ENCODE data around the gene USP34. TPM values are rescaled to one million over a fixed set of nuclear protein-coding genes. Genes with fewer than 3 reads are reported as not detected.

Gene USP34
- total and polyA plus RNA-seq, 2 donors (not counting 1 experiment from before 2014, with no cell fraction given), result 52.4 to 129 TPM

DNA sequence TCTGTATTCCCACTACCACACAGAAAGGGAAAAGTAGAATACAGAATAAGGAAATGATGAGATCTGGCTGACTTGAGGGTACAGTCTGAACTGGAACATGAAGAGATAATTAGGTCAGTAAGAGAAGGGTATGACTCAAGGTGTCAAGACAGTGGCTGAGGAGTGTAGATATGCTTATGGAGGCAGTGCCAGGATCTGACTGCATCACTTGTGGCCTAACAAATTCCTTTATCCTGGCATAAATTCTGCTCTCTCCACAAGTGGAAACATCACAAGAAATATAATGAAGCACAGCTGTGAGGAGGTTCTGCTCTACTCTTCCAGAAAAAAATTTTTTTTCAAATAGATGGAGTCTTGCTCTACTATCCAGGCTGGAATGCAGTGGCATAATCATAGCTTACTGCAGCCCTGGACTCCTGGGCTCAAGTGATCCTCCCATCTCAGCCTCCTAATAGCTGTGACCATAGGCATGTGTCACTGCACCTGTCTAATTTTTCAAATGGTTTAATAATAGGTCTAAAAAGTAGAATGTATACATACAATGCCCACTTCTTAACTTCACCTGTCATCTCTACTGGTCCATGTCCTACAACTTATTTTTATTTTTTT lies 223.6 kb downstream of the USP34 start:
- Histone ChIP-seq H3K4me2 (ENCODE audit: extremely low read depth, insufficient read depth, low read length) (no peak overlapping the region), H3K27ac (ENCODE audit: insufficient read depth, low read length) (no peak overlapping the region), H3K79me2 (ENCODE audit: control insufficient read depth, insufficient read depth, low read length) (no peaks in the 10 kb centered on the region), H3K4me1 (ENCODE audit: control insufficient read depth, extremely low read depth, insufficient read depth, low read length) (no peaks in the 10 kb centered on the region), H3K27me3 (ENCODE audit: control insufficient read depth, insufficient read depth, low read length) (no peaks in the 10 kb centered on the region), H3K9ac (ENCODE audit: insufficient read depth, low read length) (no peak overlapping the region), H3K36me3 (ENCODE audit: control insufficient read depth, insufficient read depth, low read length) (peaks cover 3% of the 10 kb centered on the region), H2AFZ (ENCODE audit: low read length) (no peak overlapping the region), H3K9me3 (ENCODE audit: control insufficient read depth, insufficient read depth, low read depth, low read length) (no peaks in the 10 kb centered on the region), H3K4me3 (replicated peaks in 1 of 4; ENCODE audit: control extremely low read depth in 1 of 4, insufficient read depth in 1 of 4, low read depth in 3 of 4, low read length in 4 of 4) (no peak overlapping the region), H4K20me1 (ENCODE audit: control insufficient read depth, extremely low read depth, insufficient read depth, low read length) (no peaks in the 10 kb centered on the region)
- peak; percentile 59 to 88 for DNase-seq (ENCODE audit: low read depth in 2 of 2)
- no peak for TF ChIP-seq EZH2 (IDR thresholded peaks at IDR 0.05; ENCODE audit: low read length, missing control alignments)
- TF ChIP-seq, protein P1, sequence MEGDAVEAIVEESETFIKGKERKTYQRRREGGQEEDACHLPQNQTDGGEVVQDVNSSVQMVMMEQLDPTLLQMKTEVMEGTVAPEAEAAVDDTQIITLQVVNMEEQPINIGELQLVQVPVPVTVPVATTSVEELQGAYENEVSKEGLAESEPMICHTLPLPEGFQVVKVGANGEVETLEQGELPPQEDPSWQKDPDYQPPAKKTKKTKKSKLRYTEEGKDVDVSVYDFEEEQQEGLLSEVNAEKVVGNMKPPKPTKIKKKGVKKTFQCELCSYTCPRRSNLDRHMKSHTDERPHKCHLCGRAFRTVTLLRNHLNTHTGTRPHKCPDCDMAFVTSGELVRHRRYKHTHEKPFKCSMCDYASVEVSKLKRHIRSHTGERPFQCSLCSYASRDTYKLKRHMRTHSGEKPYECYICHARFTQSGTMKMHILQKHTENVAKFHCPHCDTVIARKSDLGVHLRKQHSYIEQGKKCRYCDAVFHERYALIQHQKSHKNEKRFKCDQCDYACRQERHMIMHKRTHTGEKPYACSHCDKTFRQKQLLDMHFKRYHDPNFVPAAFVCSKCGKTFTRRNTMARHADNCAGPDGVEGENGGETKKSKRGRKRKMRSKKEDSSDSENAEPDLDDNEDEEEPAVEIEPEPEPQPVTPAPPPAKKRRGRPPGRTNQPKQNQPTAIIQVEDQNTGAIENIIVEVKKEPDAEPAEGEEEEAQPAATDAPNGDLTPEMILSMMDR (conservative IDR thresholded peaks at IDR 0.05 in 1 of 2, IDR thresholded peaks at IDR 0.05 in 1 of 2; ENCODE audit: low read depth in 1 of 2, low read length in 2 of 2), result no peak

DNA sequence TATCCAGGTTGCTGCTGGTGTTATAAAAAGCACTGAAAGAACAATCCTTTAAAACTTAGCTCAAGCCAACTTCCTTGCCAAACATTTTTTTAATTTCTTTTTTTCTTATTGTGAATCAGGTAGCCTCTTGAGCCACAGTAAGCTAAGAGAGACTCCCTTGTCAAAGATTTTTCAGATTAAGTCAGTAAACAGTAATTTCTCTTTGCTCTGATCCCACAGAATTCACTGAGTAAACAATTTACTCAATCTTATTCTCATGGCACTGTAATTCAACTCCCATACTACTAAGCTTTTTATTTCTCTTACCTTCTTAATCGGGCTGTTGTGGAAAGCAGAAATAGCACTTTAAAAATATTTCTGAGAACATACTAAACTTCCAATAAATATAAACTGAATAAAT lies 226.2 kb downstream of the USP34 start:
- no peaks in the 10 kb centered on the region for H4K20me1 ChIP-seq (ENCODE audit: control insufficient read depth, extremely low read depth, insufficient read depth, low read length)
- H2AFZ ChIP-seq (ENCODE audit: low read length), result no peak overlapping the region
- no peak for DNase-seq (ENCODE audit: low read depth in 2 of 2)
- H3K27me3 ChIP-seq (ENCODE audit: control insufficient read depth, insufficient read depth, low read length), result no peaks in the 10 kb centered on the region
- no peak overlapping the region for H3K27ac ChIP-seq (ENCODE audit: insufficient read depth, low read length)
- no peaks in the 10 kb centered on the region for H3K4me1 ChIP-seq (ENCODE audit: control insufficient read depth, extremely low read depth, insufficient read depth, low read length)
- H3K79me2 ChIP-seq (ENCODE audit: control insufficient read depth, insufficient read depth, low read length), result no peaks in the 10 kb centered on the region
- no peak overlapping the region for H3K4me2 ChIP-seq (ENCODE audit: extremely low read depth, insufficient read depth, low read length)
- H3K9ac ChIP-seq (ENCODE audit: insufficient read depth, low read length), result no peak overlapping the region
- no peaks in the 10 kb centered on the region for H3K9me3 ChIP-seq (ENCODE audit: control insufficient read depth, insufficient read depth, low read depth, low read length)
- TF ChIP-seq, protein P1 (conservative IDR thresholded peaks at IDR 0.05 in 1 of 2, IDR thresholded peaks at IDR 0.05 in 1 of 2; ENCODE audit: low read depth in 1 of 2, low read length in 2 of 2), result no peak
- TF ChIP-seq EZH2 (IDR thresholded peaks at IDR 0.05; ENCODE audit: low read length, missing control alignments), result no peak
- no peak overlapping the region for H3K4me3 ChIP-seq (replicated peaks in 1 of 4; ENCODE audit: control extremely low read depth in 1 of 4, insufficient read depth in 1 of 4, low read depth in 3 of 4, low read length in 4 of 4)
- peaks cover 4% of the 10 kb centered on the region for H3K36me3 ChIP-seq (ENCODE audit: control insufficient read depth, insufficient read depth, low read length)

DNA sequence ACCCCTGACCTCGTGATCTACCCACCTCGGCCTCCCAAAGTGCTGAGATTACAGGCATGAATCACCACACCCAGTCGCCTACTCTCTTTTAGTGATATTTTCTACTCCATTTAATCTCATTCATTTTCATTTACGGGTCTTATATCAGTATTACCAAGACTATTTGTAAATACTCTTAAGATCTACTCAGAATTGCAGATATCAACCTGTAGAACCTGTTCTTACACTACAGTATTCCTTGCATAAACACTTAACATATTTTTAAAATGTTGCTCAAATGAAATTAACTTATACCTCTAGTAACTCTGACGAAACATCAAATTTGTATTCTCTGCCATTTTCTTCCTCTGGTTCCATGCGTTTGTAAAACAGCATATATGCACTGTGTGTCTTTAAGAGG lies 229.6 kb downstream of the USP34 start:
- no peaks in the 10 kb centered on the region for H3K79me2 ChIP-seq (ENCODE audit: control insufficient read depth, insufficient read depth, low read length)

More for the DNA sequence above, 229.6 kb downstream of the USP34 start:
- Histone ChIP-seq H3K4me1 (ENCODE audit: control insufficient read depth, extremely low read depth, insufficient read depth, low read length) (no peaks in the 10 kb centered on the region), H3K4me2 (ENCODE audit: extremely low read depth, insufficient read depth, low read length) (no peak overlapping the region), H2AFZ (ENCODE audit: low read length) (no peak overlapping the region), H3K36me3 (ENCODE audit: control insufficient read depth, insufficient read depth, low read length) (peaks cover 3% of the 10 kb centered on the region), H3K9ac (ENCODE audit: insufficient read depth, low read length) (no peak overlapping the region), H3K27ac (ENCODE audit: insufficient read depth, low read length) (no peak overlapping the region), H3K27me3 (ENCODE audit: control insufficient read depth, insufficient read depth, low read length) (no peaks in the 10 kb centered on the region), H3K9me3 (ENCODE audit: control insufficient read depth, insufficient read depth, low read depth, low read length) (no peaks in the 10 kb centered on the region), H4K20me1 (ENCODE audit: control insufficient read depth, extremely low read depth, insufficient read depth, low read length) (no peaks in the 10 kb centered on the region), H3K4me3 (replicated peaks in 1 of 4; ENCODE audit: control extremely low read depth in 1 of 4, insufficient read depth in 1 of 4, low read depth in 3 of 4, low read length in 4 of 4) (no peak overlapping the region)
- TF ChIP-seq, protein P1 (conservative IDR thresholded peaks at IDR 0.05 in 1 of 2, IDR thresholded peaks at IDR 0.05 in 1 of 2; ENCODE audit: low read depth in 1 of 2, low read length in 2 of 2), result no peak
- TF ChIP-seq EZH2 (IDR thresholded peaks at IDR 0.05; ENCODE audit: low read length, missing control alignments), result no peak
- DNase-seq (ENCODE audit: low read depth in 2 of 2), result no peak
